CD4-positive, CD25-positive, alpha-beta regulatory T cell (primary cell): ENCODE measurements around the gene NDRG3. TPM values are rescaled to one million over a fixed set of nuclear protein-coding genes. Genes with fewer than 3 reads are reported as not detected.
"Not testable (repeated sequence)": the region's sequence is repeated elsewhere in the genome, so short reads cannot be mapped to it uniquely, and the experiment has no call there.

ENCODE experiments used
- ATAC-seq, 2 donors: fragments of 150-1000 bp; cut with Tn5 transposase; one replicate each; pipeline ENCODE4 v1.10.0; 2021; ENCODE audit warnings: low read depth in 2 of 2, moderate number of reproducible peaks in 2 of 2, moderate library complexity in 1 of 2
- DNase-seq, 3 donors: peaks; one replicate each; pipeline versions ENCODE4 v3.0.0 to v3.0.0-alpha.2; 2012 to 2022; ENCODE audit warnings: mixed read lengths in 1 of 3
- H3K27ac ChIP-seq: one replicate; pipeline ENCODE4 v1.7.0; 2013; ENCODE audit warnings: mild to moderate bottlenecking, low read length; ENCODE audit not compliant: insufficient read depth, poor library complexity, severe bottlenecking
- H3K27me3 ChIP-seq: one replicate; pipeline ENCODE4 v1.7.0; 2013; ENCODE audit warnings: low read length; ENCODE audit not compliant: control insufficient read depth, insufficient read depth
- H3K36me3 ChIP-seq: one replicate; pipeline ENCODE4 v1.7.0; 2013; ENCODE audit warnings: mild to moderate bottlenecking, low read length, moderate library complexity; ENCODE audit not compliant: control insufficient read depth, insufficient read depth
- H3K4me1 ChIP-seq: 2 replicates; pipeline ENCODE4 v1.7.0; 2013; ENCODE audit warnings: mild to moderate bottlenecking, low read length; ENCODE audit not compliant: insufficient read depth, control insufficient read depth, poor library complexity, severe bottlenecking
- H3K4me3 ChIP-seq: one replicate; pipeline ENCODE4 v1.7.0; 2013; ENCODE audit warnings: low read depth, mild to moderate bottlenecking, low read length, moderate library complexity
- H3K9me3 ChIP-seq, 2 experiments: 1 replicate in 1 of 2; 2 replicates in 1 of 2; pipeline ENCODE4 v1.7.0; 2013; ENCODE audit warnings: low read length in 2 of 2, mild to moderate bottlenecking in 1 of 2, moderate library complexity in 1 of 2; ENCODE audit not compliant: control insufficient read depth in 2 of 2
- H3K27ac Mint-ChIP-seq, 3 donors: one replicate each; pipeline ENCODE4 v1.8.0; 2020 to 2022; ENCODE audit warnings: mild to moderate bottlenecking in 3 of 3, mixed read lengths in 3 of 3, moderate library complexity in 2 of 3
- H3K27me3 Mint-ChIP-seq: one replicate; pipeline ENCODE4 v1.8.0; 2022; ENCODE audit warnings: mild to moderate bottlenecking, mixed read lengths
- H3K36me3 Mint-ChIP-seq: one replicate; pipeline ENCODE4 v1.8.0; 2020; ENCODE audit warnings: mixed read lengths
- H3K4me1 Mint-ChIP-seq, 4 donors: one replicate each; pipeline ENCODE4 v1.8.0; 2020 to 2022; ENCODE audit warnings: mixed read lengths in 4 of 4, mild to moderate bottlenecking in 1 of 4
- H3K4me3 Mint-ChIP-seq, 4 donors: one replicate each; pipeline ENCODE4 v1.8.0; 2020 to 2022; ENCODE audit warnings: mild to moderate bottlenecking in 4 of 4, mixed read lengths in 4 of 4, moderate library complexity in 3 of 4
- H3K9me3 Mint-ChIP-seq, 7 donors: one replicate each; pipeline ENCODE4 v1.8.0; 2020 to 2022; ENCODE audit warnings: mixed read lengths in 7 of 7, mild to moderate bottlenecking in 3 of 7, moderate library complexity in 2 of 7
- polyA plus RNA-seq, 4 donors: library from polyadenylated mRNA; unstranded; fragments of 300-500 nt; fragmentation: Illumina TruSeq; gene quantifications; one replicate each; pipeline ENCODE4 v1.2.3, GENCODE V29; 2021
- total RNA-seq: library from RNA; stranded (reverse); gene quantifications from one replicate; pipeline ENCODE4 v1.2.3, GENCODE V29; 2022

Gene NDRG3
- total and polyA plus RNA-seq, 5 donors from 2014 or later: 26.7 to 57.2 (median 54.8) TPM

DNA sequence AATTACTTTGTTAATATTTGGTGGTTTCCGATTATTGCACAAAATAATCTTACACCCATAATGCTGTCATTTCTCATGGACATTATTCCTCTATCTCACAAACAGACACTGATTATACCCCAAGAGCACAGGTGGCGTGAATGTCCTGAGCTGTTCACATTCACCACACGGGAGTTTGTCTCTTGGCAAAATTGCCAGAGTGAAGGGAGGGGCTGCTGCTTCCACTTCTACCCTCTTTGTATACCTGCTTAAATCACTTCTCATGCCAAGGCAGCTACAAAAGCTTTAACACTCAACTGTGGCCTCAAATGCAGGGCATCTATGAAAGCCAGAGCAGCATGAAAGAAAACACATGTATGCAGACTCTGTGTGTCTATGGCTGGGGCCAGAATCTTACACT is 58.0 kb downstream of the NDRG3 start:
- no peaks in the 10 kb centered on the region for H3K9me3 ChIP-seq
- H3K36me3 ChIP-seq: peaks cover 19% of the 10 kb centered on the region
- no peaks in the 10 kb centered on the region for H3K4me1 ChIP-seq
- peaks cover 18% of the 10 kb centered on the region for H3K36me3 Mint-ChIP-seq
- no peak overlapping the region for H3K27ac ChIP-seq
- H3K27me3 Mint-ChIP-seq: no peaks in the 10 kb centered on the region
- no peak overlapping the region for H3K4me3 ChIP-seq
- H3K27ac Mint-ChIP-seq: peak overlapping the region in 1 of 3 donors; percentile 65
- H3K27me3 ChIP-seq: no peaks in the 10 kb centered on the region
- no peak overlapping the region for H3K4me3 Mint-ChIP-seq
- no peak for DNase-seq
- no peaks in the 10 kb centered on the region for H3K4me1 Mint-ChIP-seq
- H3K9me3 Mint-ChIP-seq: no peaks in the 10 kb centered on the region
- ATAC-seq: no peak

DNA sequence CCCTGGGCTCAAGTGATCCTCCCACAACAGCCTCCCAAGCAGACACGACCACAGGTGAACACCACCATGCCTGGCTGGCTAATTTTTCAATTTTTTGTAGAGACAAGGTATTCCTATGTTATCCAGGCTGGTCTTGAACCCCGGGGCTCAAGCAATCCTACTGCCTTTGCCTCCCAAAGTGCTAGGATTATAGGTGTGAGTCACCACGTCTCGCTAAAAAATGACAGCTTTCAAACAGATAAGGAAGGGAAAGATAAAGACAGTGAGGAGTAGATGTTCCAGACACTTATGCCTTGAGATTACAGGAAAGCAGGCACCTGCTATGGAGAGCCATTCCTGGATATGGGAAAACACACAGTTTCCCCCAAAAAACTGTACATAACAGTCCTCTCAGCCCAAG is 58.9 kb downstream of the NDRG3 start:
- no peaks in the 10 kb centered on the region for H3K4me1 Mint-ChIP-seq
- H3K27ac Mint-ChIP-seq: peak overlapping the region in 2 of 3 donors; percentile 21 to 65

DNA sequence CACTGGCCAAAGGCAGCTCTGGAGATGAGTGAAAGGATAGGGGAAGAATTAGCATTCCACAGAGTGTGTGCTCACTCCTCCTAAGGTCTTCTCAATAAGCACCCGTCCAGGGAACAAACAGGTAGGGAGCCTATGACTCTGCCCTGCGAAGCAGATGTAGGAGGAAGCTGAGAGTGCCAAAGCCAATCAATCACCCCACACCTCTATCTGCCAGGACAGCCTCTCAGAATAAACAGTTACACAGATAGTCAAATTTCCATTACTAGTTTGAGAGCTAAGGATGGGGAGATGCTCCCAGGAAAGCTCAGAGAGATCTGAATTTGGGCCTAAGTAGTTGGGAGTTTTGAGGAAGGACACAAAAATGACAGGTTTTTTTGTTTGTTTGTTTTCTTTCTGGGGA is 59.4 kb downstream of the NDRG3 start:
- Histone ChIP-seq H3K27me3 (no peaks in the 10 kb centered on the region), H3K4me3 (no peak overlapping the region), H3K27ac (no peak overlapping the region), H3K4me1 (no peaks in the 10 kb centered on the region), H3K9me3 (no peaks in the 10 kb centered on the region), H3K36me3 (peaks cover 26% of the 10 kb centered on the region)
- Mint-ChIP-seq H3K36me3 (peaks cover 22% of the 10 kb centered on the region), H3K27me3 (no peaks in the 10 kb centered on the region), H3K9me3 (no peaks in the 10 kb centered on the region), H3K4me3 (no peak overlapping the region), H3K27ac (peak overlapping the region in 1 of 3 donors; percentile 65), H3K4me1 (no peaks in the 10 kb centered on the region)
- ATAC-seq (no peak), DNase-seq (no peak)

More for the DNA sequence above, 58.9 kb downstream of the NDRG3 start:
- Histone ChIP-seq H3K27ac (no peak overlapping the region), H3K36me3 (peaks cover 26% of the 10 kb centered on the region), H3K4me1 (no peaks in the 10 kb centered on the region), H3K4me3 (no peak overlapping the region), H3K9me3 (no peaks in the 10 kb centered on the region), H3K27me3 (no peaks in the 10 kb centered on the region)
- Mint-ChIP-seq H3K4me3 (no peak overlapping the region), H3K9me3 (no peaks in the 10 kb centered on the region), H3K36me3 (peaks cover 21% of the 10 kb centered on the region), H3K27me3 (no peaks in the 10 kb centered on the region)
- no peak for ATAC-seq
- DNase-seq: no peak

DNA sequence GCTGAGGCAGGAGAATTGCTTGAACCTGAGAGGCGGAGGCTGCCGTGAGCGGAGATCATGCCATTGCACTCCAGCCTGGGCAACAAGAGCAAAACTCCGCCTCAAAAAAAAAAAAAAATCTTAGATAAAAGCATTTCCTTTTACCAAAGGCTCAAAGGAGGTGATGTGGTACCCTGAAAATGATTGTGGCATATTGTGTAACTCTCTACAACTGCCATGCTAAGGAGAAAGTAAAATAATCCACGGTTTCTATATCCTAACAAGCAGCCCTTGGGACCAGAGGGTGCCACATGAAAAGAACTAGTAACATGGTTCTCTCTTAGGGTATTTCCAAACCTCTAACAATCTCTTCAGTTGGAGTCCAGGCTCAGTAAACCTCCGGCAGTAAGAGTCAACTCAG is 61.1 kb downstream of the NDRG3 start:
- H3K27me3 ChIP-seq: no peaks in the 10 kb centered on the region
- H3K4me1 ChIP-seq: no peaks in the 10 kb centered on the region
- no peaks in the 10 kb centered on the region for H3K9me3 ChIP-seq
- H3K36me3 Mint-ChIP-seq: peaks cover 25% of the 10 kb centered on the region
- no peak for DNase-seq
- no peaks in the 10 kb centered on the region for H3K27me3 Mint-ChIP-seq
- no peak overlapping the region for H3K4me3 ChIP-seq
- no peak for ATAC-seq
- no peak overlapping the region for H3K27ac ChIP-seq
- no peak overlapping the region for H3K27ac Mint-ChIP-seq
- H3K36me3 ChIP-seq: peaks cover 32% of the 10 kb centered on the region
- H3K4me3 Mint-ChIP-seq: no peak overlapping the region
- no peaks in the 10 kb centered on the region for H3K9me3 Mint-ChIP-seq
- H3K4me1 Mint-ChIP-seq: no peaks in the 10 kb centered on the region

DNA sequence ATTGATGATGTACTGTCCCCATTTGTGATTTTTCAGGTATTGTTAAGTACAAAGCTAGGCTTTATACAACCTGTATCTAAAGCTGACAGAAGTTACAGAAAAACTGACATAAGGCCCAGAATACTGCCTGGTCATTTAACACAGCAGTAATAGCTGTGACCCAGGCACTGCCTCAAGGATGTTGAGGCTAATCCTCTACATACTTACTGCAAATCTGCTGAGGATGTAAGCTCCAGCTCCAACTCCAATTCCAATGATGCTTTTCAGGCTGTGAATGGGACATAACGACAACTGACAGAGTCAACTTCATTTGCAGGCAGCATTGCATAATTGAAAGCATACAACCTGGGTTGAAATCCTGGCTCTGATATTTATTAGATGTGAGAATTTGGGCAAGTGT is 63.6 kb downstream of the NDRG3 start:
- no peak overlapping the region for H3K4me3 Mint-ChIP-seq
- ATAC-seq: no peak

DNA sequence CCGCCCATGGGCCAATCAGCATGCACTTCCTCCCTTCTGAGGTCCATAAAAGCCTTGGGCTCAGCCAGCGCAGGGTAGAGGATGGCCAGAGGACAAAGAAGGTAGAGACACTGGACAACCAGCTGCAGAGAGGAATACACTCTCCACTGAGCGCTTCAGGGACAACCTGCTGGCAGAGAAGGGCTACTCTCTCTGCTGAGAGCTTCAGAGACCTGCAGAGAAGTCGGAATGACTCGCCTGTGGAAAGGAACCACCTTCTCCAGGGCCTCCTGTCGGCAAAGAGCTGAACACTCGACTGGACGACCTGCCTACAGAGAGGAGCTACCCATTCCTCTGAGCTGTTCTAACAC is 68.5 kb downstream of the NDRG3 start:
- Mint-ChIP-seq H3K4me3 (no peak overlapping the region), H3K27ac (no peak overlapping the region), H3K9me3 (no peaks in the 10 kb centered on the region), H3K36me3 (peaks cover 15% of the 10 kb centered on the region), H3K4me1 (no peaks in the 10 kb centered on the region), H3K27me3 (no peaks in the 10 kb centered on the region)
- DNase-seq (no peak), ATAC-seq (no peak)
- Histone ChIP-seq H3K27ac (no peak overlapping the region), H3K4me1 (no peaks in the 10 kb centered on the region), H3K4me3 (no peak overlapping the region), H3K36me3 (peaks cover 11% of the 10 kb centered on the region), H3K27me3 (no peaks in the 10 kb centered on the region), H3K9me3 (no peaks in the 10 kb centered on the region)

More for the DNA sequence above, 63.6 kb downstream of the NDRG3 start:
- Histone ChIP-seq H3K4me3 (no peak overlapping the region), H3K27me3 (no peaks in the 10 kb centered on the region), H3K4me1 (no peaks in the 10 kb centered on the region), H3K9me3 (no peaks in the 10 kb centered on the region), H3K27ac (no peak overlapping the region), H3K36me3 (peaks cover 25% of the 10 kb centered on the region)
- Mint-ChIP-seq H3K4me1 (no peaks in the 10 kb centered on the region), H3K36me3 (peaks cover 33% of the 10 kb centered on the region), H3K27ac (peak overlapping the region in 1 of 3 donors; percentile 43), H3K9me3 (no peaks in the 10 kb centered on the region), H3K27me3 (no peaks in the 10 kb centered on the region)
- DNase-seq: no peak

DNA sequence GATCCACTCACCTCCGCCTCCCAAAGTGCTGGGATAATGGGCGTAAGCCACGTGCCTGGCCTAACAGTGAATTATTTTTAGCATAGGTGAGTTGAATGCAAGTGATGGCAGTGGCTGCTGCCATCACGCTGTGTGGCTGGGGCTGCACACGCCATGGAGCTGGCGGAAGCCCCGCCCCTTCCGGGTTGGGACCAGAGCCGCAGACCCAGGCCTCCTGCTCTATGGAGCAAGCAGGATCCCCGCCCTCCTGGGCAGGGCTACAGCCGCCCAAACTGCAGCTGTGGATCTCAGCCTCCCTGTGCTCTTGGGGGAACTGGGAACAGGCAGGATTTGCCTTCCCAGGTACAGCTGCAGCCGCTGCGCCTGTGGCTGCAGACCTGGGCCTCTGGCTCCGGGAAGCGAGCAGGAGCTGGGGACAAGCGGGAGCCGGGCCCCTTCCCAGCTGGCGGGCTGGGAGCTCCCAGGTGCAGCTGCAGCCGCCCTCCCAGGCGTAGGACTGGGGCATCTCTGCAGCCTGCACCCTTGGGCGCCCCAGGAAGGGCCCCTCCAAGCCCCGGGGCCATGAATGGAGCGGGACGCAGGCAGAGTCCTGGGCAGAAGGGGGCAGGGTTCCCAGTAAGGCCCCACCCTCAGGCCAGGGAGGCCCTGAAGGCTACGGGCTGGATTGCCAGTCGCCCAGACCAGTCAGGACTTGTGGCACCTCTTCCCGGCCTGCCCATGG is 69.0 kb downstream of the NDRG3 start:
- no peaks in the 10 kb centered on the region for H3K27me3 ChIP-seq
- H3K36me3 Mint-ChIP-seq: peaks cover 12% of the 10 kb centered on the region
- H3K27ac ChIP-seq: no peak overlapping the region
- no peak overlapping the region for H3K27ac Mint-ChIP-seq
- H3K27me3 Mint-ChIP-seq: no peaks in the 10 kb centered on the region
- H3K9me3 ChIP-seq: no peaks in the 10 kb centered on the region
- H3K9me3 Mint-ChIP-seq: no peaks in the 10 kb centered on the region
- no peak overlapping the region for H3K4me3 Mint-ChIP-seq
- H3K36me3 ChIP-seq: peaks cover 6% of the 10 kb centered on the region
- DNase-seq: no peak
- no peak overlapping the region for H3K4me3 ChIP-seq
- H3K4me1 ChIP-seq: no peaks in the 10 kb centered on the region
- no peaks in the 10 kb centered on the region for H3K4me1 Mint-ChIP-seq
- no peak for ATAC-seq

DNA sequence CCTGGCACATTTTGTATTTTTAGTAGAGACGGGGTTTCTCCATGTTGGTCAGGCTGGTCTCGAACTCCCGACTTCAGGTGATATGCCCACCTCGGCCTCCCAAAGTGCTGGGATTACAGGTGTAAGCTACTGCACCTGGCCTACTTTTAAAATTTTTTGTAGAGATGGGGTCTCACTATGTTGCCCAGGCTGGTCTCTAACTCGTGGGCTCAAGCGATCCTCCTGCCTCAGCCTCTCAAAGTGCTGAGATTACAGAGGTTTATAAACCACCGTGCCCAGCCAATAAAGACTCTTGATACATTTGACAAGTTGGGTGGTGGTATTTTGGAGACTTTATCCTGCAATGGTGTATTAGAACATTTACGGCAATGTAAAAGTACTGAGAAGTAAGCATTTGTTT is 70.3 kb downstream of the NDRG3 start:
- not testable (repeated sequence) for DNase-seq, H3K9me3 ChIP-seq, H3K27ac Mint-ChIP-seq, H3K9me3 Mint-ChIP-seq, H3K36me3 ChIP-seq, H3K4me3 ChIP-seq, H3K4me1 Mint-ChIP-seq, H3K27me3 Mint-ChIP-seq, H3K27me3 ChIP-seq, H3K27ac ChIP-seq, H3K4me1 ChIP-seq, H3K4me3 Mint-ChIP-seq, ATAC-seq
- H3K36me3 Mint-ChIP-seq: peaks cover 14% of the 10 kb centered on the region
